Uterus (tissue), 2 donors: ENCODE measurements around the gene TMEM131.

Source experiments
- POLR2A ChIP-seq, 2 donors: fragments of 450-650 bp; IDR thresholded peaks; one replicate each; pipeline ENCODE4 v1.6.1; 2016; ENCODE audit warnings: antibody characterized with exemption in 2 of 2, mild to moderate bottlenecking in 1 of 2, moderate library complexity in 1 of 2
- TF ChIP-seq, protein P1 (sequence below), 4 experiments: fragments of 200-600 bp in 2 of 4; fragments of 450-650 bp in 2 of 4; sonication (generic) in 2 of 4; IDR thresholded peaks; one replicate each; pipeline ENCODE4 v1.5.1; 2016 to 2019; ENCODE audit warnings: antibody characterized with exemption in 4 of 4, mild to moderate bottlenecking in 2 of 4, moderate library complexity in 1 of 4

DNA sequence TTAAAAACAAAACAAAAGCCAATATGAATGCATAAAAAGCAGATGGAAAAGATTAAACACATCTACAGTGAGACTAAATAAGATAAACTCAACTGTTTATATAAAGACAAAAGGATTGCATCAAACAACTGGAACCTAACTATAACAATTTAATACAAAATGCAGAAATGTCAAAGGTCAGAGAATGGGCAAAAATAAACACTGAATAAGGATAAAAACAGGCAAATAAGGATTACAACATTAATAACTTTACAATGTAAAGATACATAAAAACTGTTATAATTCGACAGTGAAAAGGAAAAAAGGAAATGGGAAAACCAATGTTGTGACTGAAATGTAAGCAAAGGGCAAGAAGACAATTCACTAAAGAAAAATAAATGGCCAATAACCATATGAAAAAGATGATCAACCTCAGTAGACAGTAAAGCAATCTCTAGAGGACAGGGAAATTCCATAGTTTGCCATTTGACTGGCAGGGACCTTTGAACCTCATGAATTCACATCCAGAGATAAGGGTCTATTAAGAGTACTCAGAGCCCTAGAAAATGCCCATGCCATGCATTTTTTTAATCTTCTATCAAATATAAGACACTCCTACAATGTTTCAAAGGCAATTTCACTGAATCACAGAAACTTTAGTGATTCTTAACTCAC, 83.7 kb downstream of the TMEM131 start:
- TF ChIP-seq POLR2A (IDR thresholded peaks at IDR 0.05), result no peak
- TF ChIP-seq, protein P1, sequence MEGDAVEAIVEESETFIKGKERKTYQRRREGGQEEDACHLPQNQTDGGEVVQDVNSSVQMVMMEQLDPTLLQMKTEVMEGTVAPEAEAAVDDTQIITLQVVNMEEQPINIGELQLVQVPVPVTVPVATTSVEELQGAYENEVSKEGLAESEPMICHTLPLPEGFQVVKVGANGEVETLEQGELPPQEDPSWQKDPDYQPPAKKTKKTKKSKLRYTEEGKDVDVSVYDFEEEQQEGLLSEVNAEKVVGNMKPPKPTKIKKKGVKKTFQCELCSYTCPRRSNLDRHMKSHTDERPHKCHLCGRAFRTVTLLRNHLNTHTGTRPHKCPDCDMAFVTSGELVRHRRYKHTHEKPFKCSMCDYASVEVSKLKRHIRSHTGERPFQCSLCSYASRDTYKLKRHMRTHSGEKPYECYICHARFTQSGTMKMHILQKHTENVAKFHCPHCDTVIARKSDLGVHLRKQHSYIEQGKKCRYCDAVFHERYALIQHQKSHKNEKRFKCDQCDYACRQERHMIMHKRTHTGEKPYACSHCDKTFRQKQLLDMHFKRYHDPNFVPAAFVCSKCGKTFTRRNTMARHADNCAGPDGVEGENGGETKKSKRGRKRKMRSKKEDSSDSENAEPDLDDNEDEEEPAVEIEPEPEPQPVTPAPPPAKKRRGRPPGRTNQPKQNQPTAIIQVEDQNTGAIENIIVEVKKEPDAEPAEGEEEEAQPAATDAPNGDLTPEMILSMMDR (IDR thresholded peaks at IDR 0.05), result no peak
